ENCODE data around the gene TARBP1. TPM values are rescaled to one million over a fixed set of nuclear protein-coding genes. Genes with fewer than 3 reads are reported as not detected.

The TARBP1 gene
- total RNA-seq, 1 donor from 2014 or later: 17.8 TPM

- H3K27ac Mint-ChIP-seq (ENCODE audit: unreplicated experiment): peak overlapping the region; percentile 90
- peaks cover 36% of the 10 kb centered on the region for H3K4me1 Mint-ChIP-seq (ENCODE audit: low read depth, unreplicated experiment)
- no peaks in the 10 kb centered on the region for H3K36me3 Mint-ChIP-seq (ENCODE audit: low read depth, unreplicated experiment)
- Histone ChIP-seq H3K4me2 (ENCODE audit: low read length) (peak overlapping the region; percentile 80), H3K79me2 (ENCODE audit: insufficient read depth, low read length) (no peaks in the 10 kb centered on the region), H4K20me1 (ENCODE audit: insufficient read depth, low read length) (no peaks in the 10 kb centered on the region), H3K4me3 (ENCODE audit: insufficient read depth, low read depth, low read length) (no peak overlapping the region), H2AFZ (ENCODE audit: low read depth, low read length) (peak overlapping the region; percentile 69), H3K4me1 (ENCODE audit: insufficient read depth, low read length) (peaks cover 42% of the 10 kb centered on the region), H3K27ac (ENCODE audit: low read depth, low read length) (peak overlapping the region; percentile 91), H3K9me3 (ENCODE audit: insufficient read depth, low read depth, low read length) (no peaks in the 10 kb centered on the region), H3K9ac (ENCODE audit: low read length) (peak overlapping the region; percentile 85), H3K36me3 (ENCODE audit: insufficient read depth, low read length) (no peaks in the 10 kb centered on the region), H3K27me3 (ENCODE audit: insufficient read depth, low read length) (no peaks in the 10 kb centered on the region)
- H3K9me3 Mint-ChIP-seq (ENCODE audit: unreplicated experiment): no peaks in the 10 kb centered on the region
- TF ChIP-seq CTCF (IDR thresholded peaks at IDR 0.05; ENCODE audit: insufficient read depth, low read depth, low read length): no peak
- TF ChIP-seq EZH2 (IDR thresholded peaks at IDR 0.05; ENCODE audit: insufficient read depth, low read length): no peak
- DNase-seq (ENCODE audit: low read depth): no peak
- no peaks in the 10 kb centered on the region for H3K27me3 Mint-ChIP-seq (ENCODE audit: low read depth, unreplicated experiment)
- no peak for FAIRE-seq
- no peak overlapping the region for H3K4me3 Mint-ChIP-seq (ENCODE audit: unreplicated experiment)
Measured at GRCh38 chr1:234498448-234499118, 19.6 kb upstream of the TARBP1 start.

- Histone ChIP-seq H4K20me1 (ENCODE audit: insufficient read depth, low read length) (no peaks in the 10 kb centered on the region), H3K9ac (ENCODE audit: low read length) (no peak overlapping the region), H3K9me3 (ENCODE audit: insufficient read depth, low read depth, low read length) (no peaks in the 10 kb centered on the region), H3K4me3 (ENCODE audit: insufficient read depth, low read depth, low read length) (no peak overlapping the region), H3K27ac (ENCODE audit: low read depth, low read length) (no peak overlapping the region), H2AFZ (ENCODE audit: low read depth, low read length) (no peak overlapping the region), H3K36me3 (ENCODE audit: insufficient read depth, low read length) (no peaks in the 10 kb centered on the region), H3K4me2 (ENCODE audit: low read length) (no peak overlapping the region), H3K4me1 (ENCODE audit: insufficient read depth, low read length) (peaks cover 42% of the 10 kb centered on the region), H3K27me3 (ENCODE audit: insufficient read depth, low read length) (no peaks in the 10 kb centered on the region), H3K79me2 (ENCODE audit: insufficient read depth, low read length) (no peaks in the 10 kb centered on the region)
- no peaks in the 10 kb centered on the region for H3K36me3 Mint-ChIP-seq (ENCODE audit: low read depth, unreplicated experiment)
- H3K4me1 Mint-ChIP-seq (ENCODE audit: low read depth, unreplicated experiment): peaks cover 36% of the 10 kb centered on the region
- no peaks in the 10 kb centered on the region for H3K27me3 Mint-ChIP-seq (ENCODE audit: low read depth, unreplicated experiment)
- H3K9me3 Mint-ChIP-seq (ENCODE audit: unreplicated experiment): no peaks in the 10 kb centered on the region
- FAIRE-seq (no peak), DNase-seq (ENCODE audit: low read depth) (no peak)
- H3K27ac Mint-ChIP-seq (ENCODE audit: unreplicated experiment): no peak overlapping the region
- TF ChIP-seq CTCF (IDR thresholded peaks at IDR 0.05; ENCODE audit: insufficient read depth, low read depth, low read length) (no peak), EZH2 (IDR thresholded peaks at IDR 0.05; ENCODE audit: insufficient read depth, low read length) (no peak)
- H3K4me3 Mint-ChIP-seq (ENCODE audit: unreplicated experiment): no peak overlapping the region
Measured at GRCh38 chr1:234497589-234497988, 18.6 kb upstream of the TARBP1 start.
